HG03457 (cell line): Measurements from ENCODE around the gene ELP5.
"Not testable (repeated sequence)": the region's sequence is repeated elsewhere in the genome, so short reads cannot be mapped to it uniquely, and the experiment has no call there.

ENCODE experiments used
- ATAC-seq: cut with Tn5 transposase; IDR thresholded peaks from one replicate; pipeline ENCODE4 v1.9.1; 2021; ENCODE audit warnings: moderate number of reproducible peaks; ENCODE audit not compliant: unreplicated experiment

Gene ELP5

GRCh38 chr17:7235693-7236665 lies 16.0 kb upstream of the ELP5 start:
- no peak for ATAC-seq

- ATAC-seq: no peak
These were observed 15.2 kb upstream of the ELP5 start for GRCh38 chr17:7236808-7237207.

GRCh38 chr17:7237266-7237760 lies 14.7 kb upstream of the ELP5 start:
- ATAC-seq: no peak

- no peak for ATAC-seq
These were observed 14.1 kb upstream of the ELP5 start for GRCh38 chr17:7237761-7238419.

GRCh38 chr17:7238420-7239090 lies 13.5 kb upstream of the ELP5 start:
- ATAC-seq: no peak

- ATAC-seq: peak; percentile 32
These were observed 12.7 kb upstream of the ELP5 start, which contains the start of gene PHF23 for GRCh38 chr17:7239091-7240027. Gene PHF23, minus strand, starts transcription at chr17:7239457. Its CDS starts 178 bp downstream, at chr17:7239279.

- ATAC-seq: no peak
These were observed 11.6 kb upstream of the ELP5 start for GRCh38 chr17:7240375-7240774.

- no peak for ATAC-seq
These were observed 10.8 kb upstream of the ELP5 start for GRCh38 chr17:7241090-7241733.

- ATAC-seq: peak; percentile 29
These were observed 10.0 kb upstream of the ELP5 start, which contains the start of gene GABARAP for GRCh38 chr17:7241783-7242716. Gene GABARAP, minus strand, starts transcription at chr17:7242449. Its CDS starts 119 bp downstream, at chr17:7242330.

- peak; percentile 36 for ATAC-seq
These were observed 9.1 kb upstream of the ELP5 start for GRCh38 chr17:7242717-7243452.

GRCh38 chr17:7243453-7243729 lies 8.6 kb upstream of the ELP5 start:
- ATAC-seq: no peak

- not testable (repeated sequence) for ATAC-seq
These were observed 8.2 kb upstream of the ELP5 start for GRCh38 chr17:7243838-7244237.

- ATAC-seq: no peak
These were observed 5.2 kb upstream of the ELP5 start for GRCh38 chr17:7246779-7247178.

GRCh38 chr17:7248796-7249195 lies 3.2 kb upstream of the ELP5 start:
- no peak for ATAC-seq

- ATAC-seq: no peak
These were observed 2.8 kb upstream of the ELP5 start for GRCh38 chr17:7249214-7249613.

- ATAC-seq: no peak
These were observed 2.2 kb upstream of the ELP5 start for GRCh38 chr17:7249830-7250229.

GRCh38 chr17:7250695-7251627 lies 1.1 kb upstream of the ELP5 start:
- no peak for ATAC-seq
